Activated CD4-positive, alpha-beta T cell treated with anti-CD3 and anti-CD28 coated beads, Interleukin-2, Interleukin-4, amounts not matched to agents 100 ng/mL and 50 ng/mL, durations not matched to agents 16 hours and 8 hours (primary cell): ENCODE measurements around the gene PRR18.

Source experiments
- DNase-seq: peaks from one replicate; pipeline ENCODE4 v3.0.0-alpha.2; 2020; ENCODE audit warnings: low spot score

Gene PRR18

DNA sequence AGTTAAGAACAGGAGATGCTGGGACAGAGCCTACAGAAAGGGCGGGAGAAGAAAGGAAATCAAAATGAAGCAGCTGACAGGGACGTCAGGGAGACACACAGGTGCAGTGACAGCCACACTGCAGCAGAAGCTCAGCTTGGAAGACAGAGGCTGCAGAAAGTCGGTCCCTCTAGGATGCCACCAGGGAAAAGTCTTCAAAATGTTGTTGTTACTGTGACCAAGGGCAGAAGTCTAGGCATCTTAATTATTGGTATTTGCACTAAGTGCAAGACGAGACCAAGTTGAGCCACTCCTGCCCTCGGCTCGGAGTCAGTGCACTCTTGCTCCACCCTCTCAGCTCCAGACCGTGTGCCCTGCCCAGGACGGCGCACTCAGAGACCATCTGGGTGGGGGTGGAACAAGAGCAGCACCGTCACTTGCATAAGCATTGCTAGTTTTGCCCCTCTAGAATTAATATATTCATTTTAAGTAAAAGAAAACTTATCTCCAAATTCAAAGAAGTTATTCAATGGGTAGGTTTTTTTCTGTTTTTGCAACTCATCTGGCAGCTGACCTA, 2.6 kb downstream of the PRR18 start:
- DNase-seq = no peak

DNA sequence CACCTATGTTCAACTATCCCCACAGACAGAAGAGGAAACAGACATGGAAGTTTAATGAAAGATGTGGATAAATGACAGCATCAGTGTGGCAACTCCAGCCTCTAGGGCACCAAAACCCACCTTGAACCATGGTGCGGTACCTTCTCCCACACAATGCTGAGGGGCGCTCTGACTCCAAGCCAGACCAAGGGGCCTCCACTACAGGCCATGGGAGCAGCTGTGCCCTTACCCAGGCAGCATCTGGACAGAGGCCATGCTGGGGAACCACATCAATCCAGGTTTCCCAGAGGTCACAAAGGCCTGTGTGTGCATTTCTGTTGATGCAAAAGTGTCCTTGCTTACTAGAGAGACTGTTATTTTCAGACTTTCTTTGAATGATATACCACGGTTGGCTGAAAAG, 4.1 kb downstream of the PRR18 start:
- no peak for DNase-seq

DNA sequence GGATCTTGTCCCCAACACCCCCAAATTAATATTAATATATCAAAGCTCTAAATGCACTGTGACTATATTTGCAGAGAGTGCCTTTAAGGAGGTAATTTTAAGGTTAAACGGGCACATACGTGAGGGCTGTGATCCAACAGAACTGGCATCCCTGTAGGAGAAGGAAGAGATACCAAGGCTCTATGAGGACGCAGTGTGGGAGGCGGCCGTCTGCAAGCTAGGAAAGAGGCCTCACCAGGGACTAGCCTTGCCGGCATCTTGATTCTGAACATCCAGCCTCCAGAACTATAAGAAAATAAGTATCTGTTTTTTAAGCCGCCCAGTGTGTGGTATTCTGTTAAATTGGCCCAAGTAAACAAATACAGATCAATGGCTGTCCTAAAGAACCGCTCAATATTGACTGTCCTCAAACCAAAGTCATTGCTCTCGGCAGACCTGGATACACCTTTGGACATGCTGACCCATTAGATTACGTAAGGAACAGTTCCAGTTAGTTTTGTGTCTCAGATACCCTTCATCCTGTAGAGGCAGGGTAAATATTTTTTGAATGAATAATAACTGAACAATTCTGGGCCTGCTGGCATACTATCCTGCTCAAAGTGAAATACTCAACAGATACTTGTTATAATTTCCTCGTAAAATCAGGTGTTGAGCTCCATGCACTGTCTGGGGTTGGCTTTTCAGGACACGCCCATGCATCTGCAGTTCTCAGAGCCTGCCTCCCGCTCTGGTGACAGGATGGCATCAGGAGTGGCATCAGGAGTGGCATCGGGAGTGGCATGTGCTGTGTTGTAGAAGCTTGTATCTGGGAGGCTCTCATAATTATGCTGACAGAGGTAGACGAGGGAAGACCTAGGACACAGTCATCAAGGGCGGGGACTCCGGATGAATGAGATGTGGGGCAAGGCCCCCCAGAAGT, 6.3 kb downstream of the PRR18 start:
- no peak for DNase-seq

DNA sequence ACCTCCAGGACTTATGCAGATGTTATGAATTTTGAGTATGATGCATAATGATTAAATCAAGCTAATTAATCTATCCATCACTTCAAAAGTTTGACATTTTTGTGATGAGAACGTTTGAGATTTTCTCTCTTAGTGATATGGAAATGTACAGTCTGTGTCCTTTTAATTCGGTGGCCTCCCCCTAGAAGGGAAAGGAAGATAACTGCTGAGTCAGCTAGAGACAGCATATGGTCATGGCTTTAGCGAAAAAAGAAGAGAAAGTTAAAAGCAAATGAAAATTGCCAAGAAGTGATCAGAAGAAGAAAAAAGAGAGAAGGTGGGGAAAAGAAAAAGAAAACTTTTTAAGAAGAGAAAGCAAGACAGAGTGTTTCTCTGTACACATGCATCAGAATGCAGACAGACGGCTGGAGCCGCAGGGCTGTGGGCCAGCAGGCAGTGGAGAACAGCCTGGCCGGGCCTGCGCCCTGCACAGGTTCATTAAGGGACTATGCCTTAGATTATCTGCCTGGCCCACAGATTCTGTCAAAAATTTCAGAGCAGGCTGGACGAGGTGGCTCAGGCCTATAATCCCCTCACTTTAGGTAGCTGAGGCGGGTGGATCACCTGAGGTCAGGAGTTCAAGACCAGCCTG, 7.7 kb downstream of the PRR18 start:
- no peak for DNase-seq

DNA sequence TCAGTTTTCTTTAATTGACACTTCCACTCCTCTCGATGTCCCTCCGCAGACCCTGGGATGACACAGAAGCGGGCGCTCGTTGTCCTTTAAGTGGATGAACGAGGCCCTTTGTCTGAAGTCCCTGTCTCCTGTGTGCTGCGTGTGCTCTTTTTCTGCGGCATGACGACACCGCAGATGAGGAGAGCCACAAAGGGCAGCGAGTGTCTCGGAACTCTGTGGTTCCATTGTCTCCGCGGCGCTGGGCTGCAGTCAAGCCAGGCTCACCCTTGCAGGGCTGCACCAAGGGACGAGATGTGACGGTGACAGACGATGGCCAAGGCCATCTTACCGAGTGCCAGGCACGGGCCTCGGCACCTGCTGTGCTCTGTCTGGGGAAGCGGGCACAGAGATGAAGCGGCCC, 10.6 kb downstream of the PRR18 start:
- DNase-seq = no peak

DNA sequence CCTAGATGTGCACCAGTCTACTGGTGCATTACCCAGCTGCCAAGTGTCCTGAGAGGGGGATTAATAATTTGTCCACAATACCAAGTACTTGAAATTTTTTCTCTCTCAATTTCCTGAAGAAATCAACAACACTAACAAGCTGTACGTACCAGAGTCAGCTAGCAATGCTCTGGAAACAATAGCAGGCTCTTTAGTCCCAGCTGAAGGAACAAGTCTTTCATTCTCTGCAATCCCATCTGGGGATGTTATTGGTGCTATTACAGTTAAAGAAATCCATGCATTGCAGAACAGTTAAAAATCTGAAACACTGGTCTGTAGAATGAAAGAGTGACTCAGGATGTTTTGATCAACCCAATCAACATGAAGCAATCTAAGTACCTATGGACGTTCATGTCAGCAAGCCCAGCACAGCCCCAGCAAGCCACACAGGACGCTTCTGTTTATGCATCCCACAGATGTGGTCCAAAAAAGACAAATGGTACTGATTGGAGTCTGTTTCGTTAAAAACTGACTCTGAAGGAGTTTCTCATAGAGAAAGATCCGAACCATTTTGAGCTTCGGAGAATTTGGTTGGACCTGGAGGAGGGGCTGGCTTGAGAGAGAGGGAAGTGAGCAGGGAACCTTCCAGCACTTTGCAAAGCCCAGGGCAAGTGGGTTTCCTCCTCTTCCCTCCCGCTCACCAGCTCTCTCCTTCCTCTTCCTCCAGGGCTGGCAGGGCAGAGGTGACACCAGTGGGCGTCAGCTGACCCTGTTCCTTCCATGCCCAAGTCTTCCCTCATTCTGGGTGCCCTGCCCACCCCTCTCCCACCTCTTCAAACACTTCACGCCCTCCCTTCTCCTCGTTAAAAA, 11.9 kb downstream of the PRR18 start:
- no peak for DNase-seq

DNA sequence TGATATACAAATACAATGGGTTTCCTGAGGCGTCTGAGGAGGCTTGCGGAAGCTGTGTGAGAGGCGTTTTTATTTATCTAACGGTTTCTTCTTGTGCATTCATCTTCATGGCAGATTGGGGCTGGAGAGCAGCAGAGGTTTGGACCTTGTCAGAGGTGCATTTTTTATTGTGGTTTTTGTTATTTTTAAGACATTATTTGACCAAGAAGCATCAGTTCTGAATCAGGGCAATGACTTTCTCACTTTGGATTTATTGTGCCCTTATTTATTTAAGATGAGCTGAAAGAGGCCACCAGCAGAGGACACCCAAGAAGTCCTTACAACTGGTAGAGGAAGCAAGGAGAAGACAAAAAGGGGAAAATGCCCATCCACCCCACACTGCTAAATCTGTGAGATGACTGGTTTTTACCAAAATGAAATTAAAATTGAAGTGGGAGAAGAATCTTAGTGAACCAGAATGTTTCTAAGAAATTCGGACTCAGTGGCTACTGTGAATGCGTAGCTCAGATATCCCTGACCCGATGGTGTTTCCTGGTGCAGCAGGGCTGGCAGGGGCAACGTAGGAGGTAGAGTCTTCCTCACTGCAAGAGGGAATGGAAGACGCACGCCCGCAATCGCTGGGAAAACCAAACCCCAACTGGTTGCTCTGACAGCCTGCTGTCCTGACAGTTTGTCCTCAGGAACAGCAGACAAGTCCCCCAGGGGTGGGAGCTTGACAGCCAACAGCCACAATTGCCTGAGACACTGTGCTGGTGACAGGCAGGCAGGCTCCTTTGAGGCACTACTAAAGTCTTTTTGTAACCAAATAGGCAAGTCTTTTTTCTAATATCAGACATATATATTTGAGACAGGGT, 14.2 kb downstream of the PRR18 start:
- DNase-seq = no peak

DNA sequence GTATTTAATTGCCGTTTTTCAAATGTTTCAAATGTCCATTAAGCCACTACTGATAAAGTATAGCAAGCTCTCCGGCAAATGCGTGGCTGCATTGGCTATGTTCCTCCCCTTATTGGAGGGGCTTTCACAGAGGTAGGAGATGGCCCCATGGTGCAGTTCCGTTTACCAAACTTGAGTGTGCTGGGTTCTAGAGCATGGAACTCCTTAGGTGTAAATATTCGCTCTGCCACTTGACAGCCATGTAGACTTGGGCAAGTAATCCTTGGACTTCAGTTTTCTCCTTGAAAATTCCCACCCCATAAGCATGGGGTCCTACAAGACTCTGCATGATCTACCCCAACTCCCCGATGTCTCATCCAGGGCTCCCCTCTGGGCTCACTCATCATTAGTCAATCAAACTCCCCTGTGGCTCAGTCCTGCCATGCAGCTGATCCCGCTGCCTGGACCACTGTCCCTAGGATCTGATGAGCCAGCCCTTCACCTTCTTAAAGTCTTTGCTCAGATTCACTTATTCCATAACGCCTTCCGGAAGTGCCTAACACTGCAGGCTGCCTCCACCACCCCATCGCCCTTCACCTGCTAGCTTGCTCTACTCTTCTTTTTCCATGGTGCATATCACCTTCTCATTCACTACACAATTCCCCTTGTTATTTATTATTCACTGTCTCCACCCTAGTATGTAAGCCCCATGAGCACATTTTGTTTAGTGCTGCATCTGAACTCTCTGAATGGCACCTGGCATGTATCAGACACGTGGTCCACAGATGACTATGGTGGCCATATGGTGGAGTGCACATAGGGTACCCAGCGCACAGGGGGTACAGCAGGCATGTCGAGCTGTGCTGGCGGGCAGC, 18.8 kb downstream of the PRR18 start:
- no peak for DNase-seq

DNA sequence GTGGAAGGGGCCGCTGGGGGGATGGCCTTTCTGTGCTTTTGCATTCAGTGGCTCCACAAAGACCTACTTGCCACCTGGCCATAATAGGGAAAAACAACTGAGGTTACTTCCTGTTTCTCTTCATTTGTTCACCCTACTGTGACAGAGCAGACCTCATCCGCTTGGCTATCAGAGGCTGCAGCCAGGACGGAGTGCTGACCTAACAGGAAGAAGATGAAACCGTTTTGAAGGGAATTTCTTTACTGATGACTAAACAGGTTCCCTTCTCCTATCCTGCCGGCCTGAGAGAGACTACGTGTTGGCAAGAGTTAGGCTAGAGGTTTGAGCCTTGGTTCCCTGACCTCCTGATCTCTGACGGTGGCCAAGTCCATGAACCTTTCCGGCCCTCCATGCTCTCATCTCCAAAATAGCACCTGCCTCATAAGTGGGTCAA, 21.3 kb downstream of the PRR18 start:
- DNase-seq = no peak

DNA sequence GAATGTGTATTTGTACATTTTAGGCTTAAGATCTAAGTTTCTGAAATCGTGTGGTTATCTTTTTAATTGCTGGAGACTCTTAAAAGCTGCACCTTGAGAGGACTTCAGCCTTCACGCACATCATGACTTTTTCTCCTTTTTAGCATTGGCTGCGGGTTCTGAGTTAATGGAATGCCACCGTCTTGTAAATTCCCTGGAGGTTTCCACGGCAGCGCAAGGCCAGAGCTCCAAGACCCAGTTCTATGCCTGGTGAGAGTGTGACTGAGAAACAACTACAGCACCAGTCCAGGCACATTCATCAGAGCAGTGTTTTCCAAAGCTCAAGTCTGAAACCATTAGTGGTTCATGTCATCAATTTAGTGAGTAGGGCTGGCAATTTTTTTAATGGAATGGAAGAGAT, 23.0 kb downstream of the PRR18 start:
- DNase-seq = no peak

DNA sequence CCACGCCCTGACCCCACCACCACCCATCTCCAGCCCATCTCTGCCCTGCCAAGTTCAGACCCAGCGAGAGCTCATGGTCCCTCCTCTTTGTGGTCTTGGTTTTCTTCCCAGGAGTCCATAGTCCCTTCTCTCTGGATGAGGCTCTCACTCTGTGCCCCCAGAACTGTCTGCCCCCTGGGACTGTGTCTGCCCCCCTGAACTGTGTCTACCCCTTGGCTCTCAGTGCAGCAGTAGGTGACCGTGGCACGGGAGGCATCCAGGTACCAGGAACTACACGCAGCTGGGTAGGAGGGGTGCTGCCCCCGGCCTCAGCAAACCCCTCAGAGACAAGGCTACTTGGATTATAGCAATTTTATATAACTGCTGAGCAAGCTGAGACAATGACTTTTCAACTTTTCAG, 23.6 kb downstream of the PRR18 start:
- no peak for DNase-seq

DNA sequence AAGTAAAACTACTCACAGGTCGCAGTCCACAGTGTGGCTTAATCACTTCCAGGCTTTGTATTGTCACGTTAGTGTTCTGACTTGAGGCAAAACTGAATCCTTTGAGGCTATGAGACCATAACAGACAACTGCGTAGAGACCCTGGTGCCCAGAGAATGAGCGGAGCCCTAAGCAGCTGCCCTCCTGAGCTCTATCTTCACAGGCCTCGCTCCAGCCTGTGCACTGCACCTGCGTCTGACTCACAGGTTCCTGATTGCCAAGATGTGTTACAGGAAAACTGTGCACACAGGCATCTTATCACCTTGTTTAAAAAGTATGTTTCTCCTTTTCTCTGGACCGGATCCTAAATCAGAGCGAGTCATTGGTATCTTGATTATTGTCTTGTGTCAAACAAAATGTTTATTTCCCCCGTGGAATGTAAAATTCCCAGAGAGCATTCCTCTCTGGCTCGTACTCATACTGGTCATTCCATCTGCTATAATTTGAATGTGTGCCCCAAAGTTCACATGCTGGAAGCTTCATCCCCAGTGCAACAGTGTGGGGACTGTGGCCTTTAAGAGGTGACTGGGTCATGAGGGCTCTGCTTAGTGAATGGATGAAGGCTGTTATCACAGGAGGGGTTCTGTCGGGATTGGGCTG, 25.7 kb downstream of the PRR18 start:
- no peak for DNase-seq

DNA sequence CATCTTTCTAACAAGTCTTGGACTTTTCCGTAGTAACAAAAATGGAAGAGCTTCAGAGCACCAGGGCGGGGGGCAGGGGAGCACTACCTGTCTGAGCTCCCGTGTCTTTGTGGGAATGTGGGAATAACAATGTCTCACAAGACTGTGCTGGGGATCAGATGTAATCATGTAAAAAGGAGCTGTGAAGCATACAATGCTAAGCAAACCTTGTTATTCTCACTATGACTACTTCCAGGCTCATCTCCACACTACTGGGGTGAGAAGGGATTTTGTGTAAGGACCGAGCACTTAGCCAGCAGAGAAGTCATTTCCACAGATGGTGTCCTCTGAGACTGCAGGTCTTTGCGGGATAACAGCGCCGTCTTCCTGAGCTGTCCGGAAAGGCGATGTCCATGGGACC, 27.1 kb downstream of the PRR18 start:
- no peak for DNase-seq

DNA sequence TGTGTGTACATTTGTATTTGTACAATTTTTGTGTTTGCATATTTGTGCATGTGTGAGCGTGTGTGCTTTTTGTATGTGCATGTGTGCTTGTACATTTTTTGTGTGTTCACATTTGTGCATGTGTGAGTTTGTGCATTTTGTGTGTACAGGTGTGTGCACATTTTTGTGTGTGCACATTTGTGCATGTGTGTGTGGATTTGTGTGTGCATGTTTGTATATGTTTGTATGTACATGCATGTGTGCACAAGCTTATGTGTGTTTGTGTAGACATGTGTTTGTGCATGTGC, 28.9 kb downstream of the PRR18 start:
- no peak for DNase-seq

DNA sequence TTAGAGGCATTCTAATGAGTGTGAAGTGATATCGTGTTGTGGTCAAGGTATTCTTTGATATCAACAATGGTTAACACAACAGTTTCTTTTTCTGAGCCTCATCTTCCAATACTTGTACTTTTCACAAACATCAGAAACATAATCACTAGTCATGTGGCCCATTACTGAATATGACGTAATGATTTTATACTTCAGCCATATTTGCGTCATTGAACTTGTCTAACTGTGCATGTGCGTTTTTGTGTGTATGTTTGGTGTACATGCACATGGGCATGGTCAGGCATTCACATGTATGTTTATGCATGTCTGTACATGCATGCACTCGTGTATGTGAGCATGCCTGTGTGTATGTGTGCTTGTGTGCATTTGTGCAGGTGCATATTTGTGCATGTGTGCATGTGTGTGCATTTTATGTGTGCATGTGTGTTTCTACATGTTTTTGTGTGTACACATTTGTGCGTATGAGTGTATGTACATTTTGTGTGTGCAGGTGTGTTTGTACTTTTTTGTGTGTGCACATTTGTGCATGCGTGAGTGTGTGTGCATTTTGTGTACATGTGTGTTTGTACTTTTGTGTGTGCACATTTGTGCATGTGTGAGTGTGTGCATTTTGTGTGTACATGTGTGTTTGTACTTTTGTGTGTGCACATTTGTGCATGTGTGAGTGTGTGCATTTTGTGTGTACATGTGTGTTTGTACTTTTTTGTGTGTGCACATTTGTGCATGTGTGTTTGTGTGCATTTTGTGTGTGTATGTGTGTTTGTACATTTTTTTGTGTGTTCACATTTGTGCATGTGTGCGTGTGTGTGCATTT, 29.4 kb downstream of the PRR18 start:
- no peak for DNase-seq

DNA sequence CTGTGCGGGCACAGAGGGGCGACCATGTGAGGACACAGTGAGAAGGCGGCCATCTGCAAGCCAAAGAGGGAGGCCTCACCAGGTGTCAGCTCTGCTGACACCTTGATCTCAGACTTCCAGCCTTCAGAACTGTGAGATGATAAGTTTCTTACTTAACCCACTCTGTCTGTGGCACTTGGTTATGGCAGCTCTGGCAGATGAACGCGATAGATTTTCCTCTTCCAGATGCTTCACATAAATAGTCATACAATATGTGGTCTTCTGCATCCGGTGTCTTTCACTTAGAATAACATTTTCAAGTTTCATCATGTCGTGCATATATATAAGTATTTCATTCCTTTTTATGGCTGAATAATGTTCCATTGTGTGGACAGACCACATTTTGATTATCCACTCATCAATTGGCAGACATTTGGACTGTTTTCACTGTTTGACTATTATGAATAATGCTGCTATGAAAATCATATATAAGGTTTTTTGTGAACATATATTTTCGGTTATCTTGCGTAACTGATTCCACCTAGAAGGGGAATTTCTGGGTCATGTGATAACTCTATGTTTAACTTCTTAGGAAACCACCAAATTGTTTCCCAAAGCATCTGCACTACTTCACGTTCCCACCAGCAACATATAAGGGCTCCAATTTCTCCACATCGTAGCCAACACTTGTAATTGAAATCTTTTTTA, 30.2 kb downstream of the PRR18 start:
- no peak for DNase-seq

DNA sequence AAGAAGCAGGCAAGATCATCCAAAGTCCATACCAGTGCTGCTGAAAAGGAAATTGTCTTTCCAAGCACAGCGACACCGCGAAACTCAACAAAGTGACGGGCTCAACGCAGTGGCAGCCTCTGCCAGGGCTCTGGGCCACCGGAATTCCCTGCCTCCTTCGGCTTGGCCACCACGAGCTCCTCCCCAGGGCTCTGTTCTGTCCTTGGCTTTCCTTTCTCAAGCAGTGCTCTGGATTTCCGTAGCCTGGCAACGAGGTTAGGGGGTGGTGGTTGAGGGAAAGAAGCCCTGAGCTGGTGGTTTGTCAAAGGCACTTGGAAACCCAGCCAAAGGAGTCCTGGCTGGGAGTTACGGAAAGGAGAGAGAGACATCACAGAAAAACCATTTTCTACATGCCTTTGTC, 31.2 kb downstream of the PRR18 start:
- no peak for DNase-seq

DNA sequence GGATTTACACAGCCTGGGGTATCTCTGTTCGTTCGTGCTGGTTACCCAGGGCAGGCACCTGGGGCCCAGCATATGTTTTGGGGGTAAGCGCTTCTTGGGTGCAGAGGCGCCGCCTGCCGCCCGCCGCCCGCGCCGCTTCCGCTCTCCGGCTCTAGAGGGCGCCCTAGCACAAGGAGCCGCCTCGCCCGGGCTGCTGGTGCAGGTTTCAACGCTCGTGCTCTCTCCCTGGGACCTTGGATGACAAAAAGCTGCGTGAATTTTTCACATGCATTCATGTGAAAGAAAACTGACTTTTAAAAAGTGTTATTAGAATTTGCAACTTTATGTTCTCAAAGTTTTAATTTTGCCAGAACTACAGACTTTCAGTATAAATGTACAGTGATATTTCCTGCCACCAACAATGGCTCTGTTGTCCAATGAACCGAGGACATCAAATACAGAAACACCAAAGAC, 32.5 kb downstream of the PRR18 start:
- DNase-seq = peak; percentile 73
